ENCODE measurements around the gene JADE1.

Gene JADE1

DNA sequence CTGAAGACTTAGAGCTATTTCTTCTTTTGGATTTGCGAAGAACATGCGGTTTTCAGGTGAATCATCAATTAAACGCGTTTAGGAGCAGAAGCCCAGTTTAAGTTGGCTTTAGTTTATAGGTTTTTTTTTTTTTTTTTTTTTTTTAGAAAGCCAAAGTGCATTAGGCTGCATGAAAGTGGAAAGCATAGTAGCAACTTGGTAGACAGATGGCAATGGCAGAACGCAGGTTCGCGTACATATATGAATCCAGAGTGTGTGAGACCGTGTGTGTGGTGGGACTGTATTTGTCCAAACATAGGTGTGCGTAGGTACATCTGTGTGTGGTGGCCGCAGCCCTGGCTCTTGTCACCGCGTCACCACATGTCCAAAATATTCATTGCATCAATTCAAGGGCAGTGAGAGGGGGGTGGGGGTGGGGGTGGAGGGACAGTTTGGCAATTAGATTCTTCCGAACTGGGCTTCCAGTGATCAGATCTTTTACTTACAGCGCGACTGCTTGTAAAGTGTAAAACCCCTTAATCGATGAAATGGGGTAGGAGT lies 901 bp downstream of the JADE1 start:
- peak in 2 of 3 donors; percentile 11 to 17 for DNase-seq (ENCODE audit: low read depth in 2 of 3, low spot score in 1 of 3)

DNA sequence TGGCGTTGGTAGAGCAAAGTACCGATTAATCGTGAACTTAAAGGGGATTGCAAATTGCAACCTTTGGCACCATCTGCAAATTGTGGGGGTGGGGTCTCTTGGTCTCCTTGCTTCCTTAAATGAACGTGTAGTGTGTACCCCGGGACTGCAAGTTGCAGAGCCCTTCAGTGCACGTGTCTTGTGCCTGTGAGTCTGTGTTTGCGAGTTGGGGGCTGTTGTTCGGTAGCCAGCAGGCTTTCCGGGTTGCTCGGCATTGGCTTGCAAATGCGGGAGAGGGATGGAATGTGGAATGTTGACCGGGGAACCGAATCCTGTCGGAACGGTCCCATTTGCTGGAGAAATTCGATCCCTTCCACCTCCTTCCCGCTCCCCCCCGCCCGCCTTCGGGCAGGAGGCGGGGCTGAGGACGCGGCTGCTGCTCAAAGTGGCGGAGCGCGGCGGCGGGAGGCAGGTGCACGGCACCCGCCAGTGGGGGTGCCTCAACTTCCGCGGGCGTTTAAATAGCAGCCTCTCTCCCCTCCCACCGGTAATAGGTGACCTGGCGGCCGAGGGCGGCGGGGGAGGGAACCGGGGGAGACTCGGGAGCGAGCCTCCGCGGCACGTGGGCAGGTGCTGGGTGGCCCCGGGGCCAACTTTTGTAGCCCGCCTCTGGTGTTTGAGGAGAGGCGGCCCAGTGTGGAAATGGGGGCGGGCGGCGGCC lies 1.5 kb downstream of the JADE1 start:
- peak; percentile 62 to 73 (median 70) for DNase-seq (ENCODE audit: low read depth in 2 of 3, low spot score in 1 of 3)

DNA sequence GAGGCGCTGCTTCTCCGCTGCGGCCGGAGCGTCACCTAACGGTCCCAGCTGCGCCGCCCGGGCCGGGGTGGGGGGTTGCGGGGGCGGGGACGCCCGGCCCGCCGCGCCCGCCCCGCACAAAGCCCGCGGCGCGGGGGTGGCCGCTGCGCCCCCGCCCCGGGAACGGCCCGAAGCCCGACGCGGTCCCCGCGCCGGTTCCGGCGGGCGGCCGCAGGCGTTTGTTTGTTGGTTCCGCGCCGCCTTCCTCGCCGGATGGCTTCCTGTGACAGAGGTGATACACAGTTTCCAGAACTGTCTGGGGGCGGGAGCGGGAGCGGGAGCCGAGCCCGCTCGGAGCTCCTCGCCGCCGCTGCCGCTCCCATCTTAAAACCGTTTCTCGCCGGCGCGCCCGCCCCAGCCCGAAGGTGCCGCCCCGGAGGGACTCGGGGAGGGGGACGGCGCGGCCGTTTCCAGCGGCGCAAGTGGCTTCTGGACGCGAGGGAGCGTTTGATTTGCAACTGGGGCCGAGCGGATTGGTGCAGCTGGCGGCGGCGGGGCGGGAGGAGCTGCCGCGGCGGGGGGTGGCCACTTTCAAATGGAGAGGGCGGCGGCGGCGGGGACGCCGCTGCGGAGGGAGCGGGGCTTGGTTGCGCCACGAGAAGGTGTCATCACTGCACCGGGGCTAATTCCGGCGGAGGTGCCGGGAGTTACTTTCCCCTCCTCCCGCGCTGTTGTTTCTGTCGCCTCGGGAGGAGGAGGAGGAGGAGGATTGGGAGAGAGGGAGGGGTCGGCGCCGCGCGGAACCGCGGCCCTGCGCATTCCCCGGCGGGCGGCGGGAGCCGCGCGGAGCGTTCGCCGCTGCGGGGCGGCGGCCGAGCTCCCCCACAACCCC lies 2.3 kb downstream of the JADE1 start:
- peak; percentile 82 for DNase-seq (ENCODE audit: low read depth in 2 of 3, low spot score in 1 of 3)

DNA sequence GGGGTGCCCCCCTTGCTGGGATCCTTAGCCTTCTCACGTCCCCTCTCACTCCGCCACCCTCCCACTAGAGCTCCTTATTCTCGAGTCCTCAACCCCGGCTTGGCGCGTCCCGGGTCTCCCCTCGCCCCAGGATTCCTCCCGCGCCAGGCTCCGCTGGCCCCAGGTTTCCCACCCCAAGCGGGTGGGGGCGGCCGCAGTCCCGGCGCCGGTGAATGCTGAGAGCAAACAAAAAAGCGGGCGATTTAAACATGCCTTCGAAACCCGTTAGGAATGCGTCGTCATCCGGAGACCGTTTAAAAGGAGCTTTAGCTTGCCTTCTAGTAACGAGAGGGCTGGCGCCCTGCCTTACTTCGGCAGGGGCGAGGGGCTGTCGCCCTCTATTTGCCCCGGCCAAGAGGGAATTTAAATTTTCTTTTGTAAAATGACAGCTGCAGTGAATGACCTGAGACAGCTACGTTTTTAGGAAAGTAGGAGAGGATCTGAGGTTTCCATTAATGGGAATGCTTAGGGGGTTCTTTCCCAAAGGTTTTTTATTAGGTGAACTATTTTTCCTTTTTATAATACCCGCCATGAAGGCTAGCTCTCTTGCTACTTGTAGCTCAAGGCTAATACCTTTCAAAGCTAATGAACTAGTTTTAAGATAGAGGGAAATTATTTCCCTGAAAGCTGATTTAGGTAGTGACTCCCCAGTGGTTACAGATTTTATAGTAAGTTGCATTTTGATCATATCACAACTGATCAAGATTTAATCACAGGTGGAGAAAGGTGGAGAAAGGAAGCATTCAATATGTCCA lies 3.1 kb downstream of the JADE1 start:
- DNase-seq (ENCODE audit: low read depth in 2 of 3, low spot score in 1 of 3): peak in 1 of 3 donors; percentile 17

DNA sequence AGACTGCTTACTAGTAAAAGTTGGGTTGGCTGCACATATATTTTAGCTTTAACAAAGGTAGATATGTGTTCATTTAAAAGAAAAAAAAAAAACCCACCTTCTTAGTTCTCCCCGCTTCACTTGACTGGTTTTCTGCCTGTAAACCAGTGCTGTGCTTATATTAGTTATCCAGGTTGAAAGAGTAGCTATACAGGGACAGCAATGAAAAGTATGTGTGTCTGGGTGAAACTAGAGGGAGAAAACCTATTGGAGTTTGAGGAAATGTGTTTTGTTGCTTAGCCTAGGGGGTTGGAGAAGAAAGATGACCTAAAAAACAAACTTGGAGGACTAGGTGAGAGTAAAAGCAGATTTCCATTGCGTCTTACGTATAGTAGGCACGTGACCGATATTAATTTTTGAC lies 4.5 kb downstream of the JADE1 start:
- no peak for DNase-seq (ENCODE audit: low read depth in 2 of 3, low spot score in 1 of 3)

DNA sequence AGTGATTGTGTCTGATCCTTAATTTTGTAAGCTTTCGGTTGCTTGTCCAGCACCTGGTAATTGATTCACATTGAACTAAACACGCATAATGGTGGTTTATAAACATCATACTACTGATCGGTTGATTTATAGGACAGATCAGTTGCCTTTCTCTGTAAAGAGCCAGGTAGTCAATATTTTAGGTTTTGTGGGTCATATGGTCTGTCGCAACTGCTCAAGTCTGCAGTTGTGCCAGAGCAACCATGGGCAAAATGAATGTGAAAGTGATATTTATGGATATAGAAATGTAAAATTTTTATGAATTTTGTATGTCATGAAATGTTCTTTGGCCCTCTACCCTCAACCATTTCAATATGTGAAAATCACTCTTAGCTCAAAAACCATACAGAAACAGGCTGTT lies 8.9 kb downstream of the JADE1 start:
- no peak for DNase-seq (ENCODE audit: low read depth in 2 of 3, low spot score in 1 of 3)

DNA sequence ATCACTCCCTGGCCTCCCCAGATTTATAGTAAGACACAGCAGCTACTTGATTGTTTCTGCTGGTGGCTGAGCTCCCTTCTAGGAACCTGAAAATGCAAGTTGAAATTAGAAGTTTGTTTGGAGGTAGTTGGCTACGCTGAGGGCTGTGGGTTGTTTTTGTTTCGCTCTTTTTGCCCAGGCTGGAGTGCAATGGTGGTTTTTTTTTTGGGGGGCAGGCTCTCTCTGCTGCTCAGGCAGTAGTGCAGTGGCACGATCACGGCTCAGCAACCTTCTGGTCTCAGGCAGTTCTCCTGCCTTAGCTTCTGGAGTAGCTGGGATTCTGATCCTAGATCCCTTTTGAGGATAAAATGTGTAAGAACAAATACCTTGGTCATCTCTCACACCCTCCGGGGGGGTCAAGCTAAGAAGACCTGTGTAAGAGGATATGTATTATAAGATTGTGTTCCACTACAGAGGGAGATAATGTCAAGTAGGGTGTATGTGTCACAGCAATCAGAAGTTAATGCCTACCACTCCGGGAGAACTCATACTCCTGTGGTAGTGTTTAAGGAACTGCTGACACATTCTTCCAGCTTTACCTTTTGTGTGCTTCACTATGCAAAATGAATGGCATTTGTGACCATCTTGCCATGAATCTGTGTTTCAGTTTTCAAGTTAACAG lies 9.7 kb downstream of the JADE1 start:
- DNase-seq (ENCODE audit: low read depth in 2 of 3, low spot score in 1 of 3): no peak

DNA sequence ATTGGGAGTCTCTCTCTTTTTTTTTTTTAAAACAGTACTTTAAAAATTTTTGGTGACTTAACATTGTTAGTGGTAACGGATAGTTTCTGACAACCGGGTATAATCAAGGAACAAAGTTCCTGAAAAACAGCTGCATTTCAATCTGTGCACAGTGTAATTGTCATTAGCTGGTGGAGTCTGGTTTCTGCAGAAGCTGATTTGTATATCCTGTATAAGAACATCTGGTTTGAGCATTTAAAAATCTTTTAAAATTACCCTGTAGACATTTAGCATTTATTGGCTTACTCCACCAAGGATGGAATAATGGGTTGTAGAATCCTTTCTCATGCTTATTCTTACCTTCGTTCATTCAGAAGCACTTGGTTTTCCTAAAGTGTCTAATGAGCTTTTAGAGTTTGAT lies 11.2 kb downstream of the JADE1 start:
- no peak for DNase-seq (ENCODE audit: low read depth in 2 of 3, low spot score in 1 of 3)

DNA sequence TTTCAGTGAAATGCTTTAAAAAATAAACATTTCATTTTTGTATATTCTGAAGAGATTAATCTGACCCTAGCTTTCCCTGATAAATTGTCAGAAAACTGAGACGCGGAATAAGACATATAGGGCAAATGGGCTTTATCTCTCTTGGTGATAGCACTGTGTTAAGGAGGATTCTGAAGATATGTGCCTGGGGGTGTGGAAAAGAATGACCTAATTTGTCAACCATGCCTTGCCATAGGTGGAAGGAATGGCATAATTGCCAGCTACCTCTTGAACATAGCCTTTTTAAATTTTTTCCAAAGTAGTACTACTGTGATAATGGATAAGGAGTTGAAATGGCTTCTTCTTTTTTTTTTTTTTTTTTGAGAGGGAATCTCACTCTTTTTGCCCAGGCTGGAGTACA lies 11.7 kb downstream of the JADE1 start:
- no peak for DNase-seq (ENCODE audit: low read depth in 2 of 3, low spot score in 1 of 3)

DNA sequence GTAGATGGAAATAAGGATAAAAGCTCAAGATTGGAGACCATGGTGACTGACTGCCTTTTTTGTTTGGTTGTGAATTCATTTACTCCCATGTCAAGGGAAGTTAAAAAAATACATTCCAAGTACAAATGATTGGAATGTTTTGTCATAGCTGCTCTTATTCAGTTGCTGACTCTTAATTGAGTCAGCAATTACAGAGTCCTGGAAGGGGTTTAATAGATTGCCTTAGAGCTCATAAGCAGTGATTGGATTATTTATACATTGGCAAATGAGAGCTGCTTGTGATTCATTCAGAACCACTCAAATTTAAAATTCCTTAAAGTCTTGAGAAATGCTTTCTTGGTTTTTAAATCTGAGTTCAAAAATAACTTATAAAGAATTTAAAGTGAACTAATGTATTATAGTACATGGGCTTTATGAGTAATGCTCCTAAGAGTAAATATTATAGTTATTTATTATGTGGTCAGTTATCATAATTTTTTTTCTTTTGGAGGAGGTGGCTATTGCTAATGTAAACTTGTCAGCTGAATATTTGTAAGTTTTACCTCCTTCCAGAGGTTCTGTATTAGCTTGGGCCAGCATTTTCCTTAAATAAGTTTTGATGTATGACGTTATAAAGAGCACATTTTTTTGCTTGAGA lies 13.6 kb downstream of the JADE1 start:
- no peak for DNase-seq (ENCODE audit: low read depth in 2 of 3, low spot score in 1 of 3)

DNA sequence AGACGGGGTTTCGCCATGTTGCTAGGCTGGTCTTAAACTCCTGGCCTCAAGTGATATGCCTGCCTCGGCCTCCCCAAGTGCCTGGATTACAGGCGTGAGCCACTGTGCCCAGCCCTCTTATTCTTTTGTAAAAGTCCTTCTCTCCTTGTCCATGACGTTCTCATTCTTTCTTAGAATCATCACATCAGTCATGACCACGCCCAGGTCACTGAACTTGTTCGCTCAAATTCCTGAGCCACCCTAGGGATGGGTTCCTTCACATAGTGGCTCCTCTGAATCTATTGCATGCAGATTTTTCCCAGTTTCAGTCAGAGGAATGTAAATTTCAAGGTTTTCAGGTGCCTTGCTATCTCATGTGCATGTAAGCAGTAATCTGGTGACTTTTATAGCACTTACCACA lies 15.7 kb downstream of the JADE1 start:
- DNase-seq (ENCODE audit: low read depth in 2 of 3, low spot score in 1 of 3): no peak

DNA sequence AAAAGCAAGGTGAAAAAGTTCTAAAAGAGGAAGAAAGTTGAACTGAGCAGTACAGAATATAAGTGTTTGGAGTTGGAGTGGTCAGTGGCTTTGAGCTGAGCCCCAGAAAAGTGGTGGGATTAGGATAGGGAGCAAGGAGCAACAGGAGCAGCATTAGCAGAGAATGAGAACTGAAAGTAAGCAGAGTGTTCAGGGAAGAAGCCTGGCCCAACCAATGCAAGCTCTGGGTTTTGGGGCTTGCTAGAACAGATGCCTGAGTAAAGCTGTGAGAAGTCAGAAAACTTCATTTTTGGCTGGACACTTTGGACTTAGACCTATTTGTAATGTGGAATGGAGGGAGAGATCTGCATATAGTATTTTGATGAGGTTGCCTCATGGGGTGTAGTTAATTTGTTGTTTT lies 17.8 kb downstream of the JADE1 start:
- no peak for DNase-seq (ENCODE audit: low read depth in 2 of 3, low spot score in 1 of 3)

DNA sequence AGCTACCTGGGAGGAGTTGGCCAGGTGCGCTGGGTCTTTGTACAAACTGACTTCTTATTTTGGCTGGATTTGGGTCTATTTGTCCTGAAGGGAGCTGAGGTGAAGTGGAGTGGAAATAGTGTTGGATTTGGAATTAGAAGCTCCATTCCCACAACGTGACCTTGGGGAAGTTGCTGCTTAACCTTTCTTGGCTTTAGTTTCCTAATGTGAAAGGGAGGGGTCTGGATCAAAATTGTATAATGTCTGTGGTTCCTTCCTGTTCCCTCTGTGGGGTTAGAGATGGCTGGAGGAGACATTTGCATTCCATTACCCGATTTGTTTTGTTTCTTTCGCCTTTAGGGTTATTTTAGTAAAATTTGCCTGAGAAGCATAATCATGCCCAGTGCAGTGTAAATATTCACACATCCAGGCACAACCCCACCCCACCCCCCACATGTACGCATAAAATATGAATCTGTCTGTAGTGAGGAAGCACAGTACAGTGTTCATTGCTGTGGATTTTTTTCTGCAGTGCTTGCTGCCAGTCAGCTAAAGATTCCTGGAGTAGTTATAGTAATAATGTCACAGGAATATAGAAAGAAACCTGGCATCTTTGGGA lies 21.5 kb downstream of the JADE1 start:
- DNase-seq (ENCODE audit: low read depth in 2 of 3, low spot score in 1 of 3): no peak

DNA sequence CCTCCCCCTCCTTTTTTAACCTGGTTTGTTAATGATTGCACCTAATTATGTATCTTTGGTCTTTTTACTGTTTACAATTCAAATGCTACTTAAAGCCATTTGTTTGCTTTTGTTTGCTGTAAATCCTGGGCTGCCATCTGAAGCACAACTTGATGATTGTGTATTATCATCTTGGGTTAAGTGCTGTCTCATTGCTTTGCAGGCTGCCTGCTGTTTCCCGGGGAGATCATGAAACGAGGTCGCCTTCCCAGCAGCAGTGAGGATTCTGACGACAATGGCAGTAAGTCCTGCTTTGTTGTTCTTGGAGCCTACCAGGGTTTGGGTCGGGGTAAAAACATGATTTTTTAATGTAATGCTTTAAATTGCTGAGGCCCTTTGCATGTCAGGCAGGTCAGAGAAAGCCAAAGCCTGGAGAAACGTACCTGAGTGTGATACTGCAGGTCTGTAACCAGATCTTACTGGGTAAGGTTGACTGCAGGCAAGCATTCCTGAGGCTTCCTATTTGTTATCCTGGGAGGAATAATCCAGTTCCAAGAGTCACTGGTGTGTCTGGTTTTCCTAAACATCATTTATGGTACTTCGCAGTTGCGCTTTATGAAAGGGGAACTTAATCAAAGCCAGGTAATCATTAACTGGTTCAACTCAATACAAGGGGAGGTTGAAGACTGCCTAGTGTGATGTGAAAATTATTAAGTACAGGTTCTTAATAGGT lies 22.2 kb downstream of the JADE1 start:
- DNase-seq (ENCODE audit: low read depth in 2 of 3, low spot score in 1 of 3): no peak

DNA sequence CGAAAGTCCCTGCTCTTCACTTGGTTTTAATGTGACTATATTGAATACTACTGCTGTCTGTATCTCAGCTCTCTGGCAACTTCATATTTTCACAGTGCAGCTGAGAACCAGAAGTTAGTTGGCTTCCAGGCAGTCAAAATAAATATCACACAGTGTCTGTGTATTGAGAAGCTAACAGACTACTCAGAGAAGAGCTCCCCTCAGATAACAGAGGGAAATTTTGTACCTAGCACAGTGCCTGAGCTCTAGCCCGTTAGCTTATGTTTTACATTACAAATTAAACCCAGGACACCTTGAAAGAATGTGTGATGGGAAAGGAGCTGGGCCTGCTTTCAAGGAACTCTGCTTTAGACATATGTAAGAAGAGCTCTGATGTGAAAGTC lies 22.7 kb downstream of the JADE1 start:
- no peak for DNase-seq (ENCODE audit: low read depth in 2 of 3, low spot score in 1 of 3)

DNA sequence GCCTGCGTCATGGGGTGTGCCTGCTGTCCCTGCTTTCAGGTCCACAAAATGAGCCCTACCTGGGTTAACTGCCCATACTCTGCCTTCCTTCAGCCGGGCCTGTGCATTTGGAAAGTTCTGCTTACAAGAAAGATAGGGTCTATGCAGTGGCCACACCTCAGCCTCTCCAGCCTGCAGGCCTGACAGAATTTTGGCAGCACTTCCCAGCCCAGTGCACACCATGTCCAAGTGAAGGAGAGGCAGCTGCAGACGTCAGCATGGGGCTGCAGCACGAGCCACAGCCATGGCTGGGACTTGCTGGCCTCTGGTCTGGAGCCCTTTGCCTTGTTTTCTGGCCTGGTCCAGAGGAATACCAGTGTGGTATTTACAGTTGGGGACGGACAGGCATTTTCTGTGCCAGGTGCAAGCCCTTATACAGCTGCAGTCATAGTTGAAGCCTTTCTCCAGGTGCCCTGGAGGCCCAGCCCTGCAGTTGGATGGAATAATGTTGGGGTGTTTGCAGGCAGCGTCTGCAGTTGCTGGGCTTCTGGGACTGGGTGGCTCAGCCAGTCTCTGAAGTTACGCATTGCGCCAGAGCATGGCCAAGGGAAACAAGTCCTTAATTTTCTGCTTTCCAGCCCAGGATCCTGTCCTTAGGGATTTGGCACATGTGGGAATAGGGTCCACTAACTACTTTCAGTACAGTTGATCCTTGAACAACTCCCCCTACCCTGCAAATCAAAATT lies 26.2 kb downstream of the JADE1 start:
- no peak for DNase-seq (ENCODE audit: low read depth in 2 of 3, low spot score in 1 of 3)

DNA sequence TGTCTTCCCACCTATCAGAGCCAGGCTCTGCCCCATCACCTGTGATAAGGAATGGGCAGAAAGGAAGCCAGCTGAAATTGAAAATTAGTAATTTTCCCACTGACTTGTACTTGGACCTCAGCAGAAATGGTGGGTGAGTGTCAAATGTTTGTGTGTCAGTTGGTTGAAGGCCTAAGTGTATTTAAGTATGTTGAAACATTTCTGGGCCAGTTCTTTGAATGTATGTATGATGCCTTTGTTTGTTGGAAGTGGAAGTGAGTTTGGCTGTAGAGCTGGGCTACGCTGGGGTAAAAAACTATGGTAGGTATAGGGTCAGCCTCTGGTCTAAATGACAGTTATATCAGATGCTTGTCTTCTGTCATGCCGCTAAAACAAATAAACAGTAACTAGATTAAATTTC lies 27.7 kb downstream of the JADE1 start:
- no peak for DNase-seq (ENCODE audit: low read depth in 2 of 3, low spot score in 1 of 3)

DNA sequence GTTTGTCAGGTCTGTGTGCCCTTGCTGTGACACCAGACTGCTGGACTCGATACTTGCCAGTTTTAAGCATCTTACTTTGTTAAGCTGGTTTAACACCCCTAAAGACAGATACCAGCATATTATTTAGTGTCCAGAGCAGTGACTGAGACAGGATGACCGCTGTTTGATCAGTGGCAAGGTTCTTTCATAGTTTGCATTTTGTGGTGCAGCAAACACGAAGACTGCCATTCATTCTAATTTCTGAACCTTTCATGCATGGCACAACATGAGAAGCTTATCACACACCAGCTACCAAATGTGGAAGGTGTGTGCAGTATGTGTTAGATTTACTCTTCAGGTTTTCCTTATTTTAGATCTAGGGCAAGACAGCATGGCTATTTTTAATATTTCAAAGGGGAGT lies 28.2 kb downstream of the JADE1 start:
- no peak for DNase-seq (ENCODE audit: low read depth in 2 of 3, low spot score in 1 of 3)

Measured in stimulated activated CD4-positive, alpha-beta T cell treated with anti-CD3 and anti-CD28 coated beads, Interleukin-12 subunit alpha, Interleukin-12 subunit beta, amount 100 ng/mL, for 48 hours (primary cell).